Neuronal stem cell (in vitro differentiated cells): Measurements from ENCODE around the gene STUB1.
A peak's percentile ranks its signal among the peaks of the same experiment; 100 is the strongest.

Source experiments
- DNase-seq: peaks from one replicate; pipeline ENCODE4 v3.0.0-alpha.2; 2013; ENCODE audit warnings: low spot score
- H2AFZ ChIP-seq: one replicate; pipeline ENCODE4 v1.6.1; 2013; ENCODE audit warnings: mild to moderate bottlenecking, low read length, inconsistent platforms
- H2AK5ac ChIP-seq: 2 replicates; pipeline ENCODE4 v1.6.1; 2013; ENCODE audit warnings: low read depth, mild to moderate bottlenecking, inconsistent platforms, low read length, moderate library complexity, mixed read lengths
- H2BK120ac ChIP-seq: 2 replicates; pipeline ENCODE4 v1.6.1; 2013; ENCODE audit warnings: low read depth, mild to moderate bottlenecking, inconsistent platforms, low read length, moderate library complexity, mixed read lengths
- H2BK12ac ChIP-seq: one replicate; pipeline ENCODE4 v1.6.1; 2013; ENCODE audit warnings: low read length, inconsistent platforms
- H2BK15ac ChIP-seq: 2 replicates; pipeline ENCODE4 v1.6.1; 2013; ENCODE audit warnings: mild to moderate bottlenecking, low read length, inconsistent platforms, mixed read lengths
- H2BK5ac ChIP-seq: one replicate; pipeline ENCODE4 v1.6.1; 2013; ENCODE audit warnings: inconsistent platforms, mild to moderate bottlenecking, low read length, moderate library complexity
- H3K14ac ChIP-seq: one replicate; pipeline ENCODE4 v1.6.1; 2013; ENCODE audit warnings: low read length, inconsistent platforms
- H3K18ac ChIP-seq: 2 replicates; pipeline ENCODE4 v1.6.1; 2013; ENCODE audit warnings: low read length, inconsistent platforms
- H3K23ac ChIP-seq: 2 replicates; pipeline ENCODE4 v1.6.1; 2013; ENCODE audit warnings: low read depth, mild to moderate bottlenecking, mixed read lengths, low read length, inconsistent platforms; ENCODE audit not compliant: poor library complexity
- H3K27ac ChIP-seq: replicated peaks from 3 replicates; pipeline ENCODE4 v1.5.1; 2013; ENCODE audit warnings: low read length, inconsistent platforms
- H3K27me3 ChIP-seq, 3 experiments: 2 replicates each; pipeline ENCODE4 v1.6.1; 2013; ENCODE audit warnings: low read length in 3 of 3, mild to moderate bottlenecking in 2 of 3, inconsistent platforms in 1 of 3, low read depth in 1 of 3, mixed read lengths in 1 of 3, moderate library complexity in 1 of 3; ENCODE audit not compliant: control insufficient read depth in 3 of 3, insufficient read depth in 3 of 3
- H3K36me3 ChIP-seq, 2 donors: replicated peaks in 1 of 2; 2 replicates each; pipeline ENCODE4 v1.6.1; 2013; ENCODE audit warnings: low read length in 2 of 2; ENCODE audit not compliant: control insufficient read depth in 2 of 2, insufficient read depth in 2 of 2
- H3K4ac ChIP-seq: 2 replicates; pipeline ENCODE4 v1.6.1; 2013; ENCODE audit warnings: inconsistent platforms, mild to moderate bottlenecking, low read length, moderate library complexity
- H3K4me1 ChIP-seq, 2 donors: 1 replicate in 1 of 2; 2 replicates in 1 of 2; pipeline ENCODE4 v1.6.1; 2013; ENCODE audit warnings: low read length in 2 of 2, low read depth in 1 of 2; ENCODE audit not compliant: control insufficient read depth in 2 of 2, insufficient read depth in 1 of 2
- H3K4me2 ChIP-seq: one replicate; pipeline ENCODE4 v1.6.1; 2013; ENCODE audit warnings: mild to moderate bottlenecking, low read length, inconsistent platforms; ENCODE audit not compliant: insufficient read depth, poor library complexity, severe bottlenecking
- H3K4me3 ChIP-seq, 2 donors: 2 replicates each; pipeline ENCODE4 v1.5.1; 2013; ENCODE audit warnings: low read length in 2 of 2, mild to moderate bottlenecking in 2 of 2, inconsistent platforms in 1 of 2, moderate library complexity in 1 of 2
- H3K79me1 ChIP-seq: one replicate; pipeline ENCODE4 v1.6.1; 2013; ENCODE audit warnings: low read depth, mild to moderate bottlenecking, inconsistent platforms, low read length, moderate library complexity
- H3K9ac ChIP-seq: one replicate; pipeline ENCODE4 v1.6.1; 2013; ENCODE audit warnings: mild to moderate bottlenecking, low read depth, low read length, inconsistent platforms; ENCODE audit not compliant: poor library complexity
- H3K9me3 ChIP-seq, 2 donors: replicated peaks in 1 of 2; 2 replicates each; pipeline versions ENCODE3 to v1.6.1; 2013; ENCODE audit warnings: low read length in 2 of 2, mild to moderate bottlenecking in 2 of 2, inconsistent platforms in 1 of 2, low read depth in 1 of 2, mixed read lengths in 1 of 2, moderate library complexity in 1 of 2; ENCODE audit not compliant: control insufficient read depth in 2 of 2, insufficient read depth in 1 of 2
- H4K8ac ChIP-seq: one replicate; pipeline ENCODE4 v1.6.1; 2013; ENCODE audit warnings: low read depth, mild to moderate bottlenecking, inconsistent platforms, low read length, moderate library complexity
- H4K91ac ChIP-seq: one replicate; pipeline ENCODE4 v1.6.1; 2013; ENCODE audit warnings: low read length, low read depth, mild to moderate bottlenecking, inconsistent platforms; ENCODE audit not compliant: poor library complexity
- WGBS, 2 donors: extraction: QIAGEN DNeasy Blood & Tissue Kit; methylation state at CpG; one replicate each; pipeline ENCODE4 v1.1.7; 2013; ENCODE audit warnings: missing lambda C conversion rate in 2 of 2, mixed read lengths in 1 of 2; ENCODE audit not compliant: insufficient read length in 2 of 2, insufficient replicate concordance in 1 of 2; ENCODE audit errors: extremely low coverage in 2 of 2; 5-methylcytosine and 5-hydroxymethylcytosine counted together

STUB1 gene

DNA sequence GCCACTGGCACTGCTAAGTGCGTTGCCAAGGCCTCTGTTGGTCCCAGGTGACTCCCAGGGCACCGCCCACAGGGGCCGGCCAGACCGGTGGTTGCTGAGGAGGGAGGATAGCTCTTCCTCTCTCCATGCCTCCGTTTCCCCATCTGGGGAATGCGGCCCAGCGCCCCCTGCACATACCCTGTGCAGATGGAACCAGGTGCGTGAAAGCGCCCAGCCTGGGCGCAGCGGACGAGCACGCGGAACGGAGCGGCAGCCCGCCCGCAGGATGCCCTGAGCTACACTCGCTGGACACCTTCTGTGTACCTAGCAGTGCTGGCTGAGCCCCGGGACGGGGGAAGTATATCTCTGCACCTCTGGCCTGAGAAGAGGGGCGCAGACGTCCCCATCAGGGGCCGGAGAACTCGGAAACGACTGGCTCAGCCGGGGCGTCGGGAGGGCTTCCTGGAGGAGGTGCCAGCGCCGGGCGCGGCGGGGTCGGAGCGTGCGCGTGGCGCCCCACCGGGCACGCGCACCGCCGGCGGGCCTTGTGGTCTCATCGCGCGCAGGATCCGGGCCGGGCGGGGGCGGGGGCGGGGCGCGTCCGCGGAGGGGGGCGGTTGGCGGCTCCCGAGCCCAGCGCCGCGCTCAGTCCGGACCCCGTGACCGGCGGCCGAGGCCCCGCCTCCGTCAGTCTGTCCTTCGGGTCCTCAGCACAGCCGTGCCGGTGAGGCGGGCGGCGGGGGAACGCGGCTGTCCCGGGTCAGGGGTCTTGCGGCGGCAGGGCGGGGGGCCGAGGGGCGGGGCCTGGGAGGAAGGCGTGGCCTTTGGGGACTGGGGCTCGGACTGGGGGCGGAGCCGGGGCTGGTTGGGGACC lies 46.5 kb downstream of the STUB1 start, which contains the start of the genes CCDC78 and HAGHL:
CCDC78 (minus strand) TSS at position 6 of the 853 bp plus-strand sequence. CDS start 76 bp downstream, outside the sequence.
HAGHL (plus strand) TSS at position 669 of the 853 bp plus-strand sequence. CDS start 404 bp downstream, outside the sequence.
- peak within 1 kb of the TSS; percentile 82 for H2AFZ ChIP-seq
- H3K36me3 ChIP-seq: peaks cover 7 to 9% of the 10 kb centered on the region in 2 donors
- peak within 1 kb of the TSS; percentile 45 to 81 for H3K4me3 ChIP-seq
- peak within 1 kb of the TSS; percentile 99 for H2AK5ac ChIP-seq
- peak within 1 kb of the TSS; percentile 82 for H2BK5ac ChIP-seq
- H2BK120ac ChIP-seq: peak within 1 kb of the TSS; percentile 83
- H3K27me3 ChIP-seq: peaks cover 0 to 16% (median 0%) of the 10 kb centered on the region in 3 experiments
- H2BK15ac ChIP-seq: peak within 1 kb of the TSS; percentile 94
- peaks cover 12% of the 10 kb centered on the region in 2 donors for H3K4me1 ChIP-seq
- H4K91ac ChIP-seq: peak within 1 kb of the TSS; percentile 53
- peak within 1 kb of the TSS; percentile 72 for H4K8ac ChIP-seq
- peak within 1 kb of the TSS; percentile 97 for H3K4me2 ChIP-seq
- peak within 1 kb of the TSS; percentile 97 for H3K18ac ChIP-seq
- peak within 1 kb of the TSS; percentile 95 for H3K9ac ChIP-seq
- peak within 1 kb of the TSS; percentile 76 for H3K4ac ChIP-seq
- WGBS, 2 donors: no CpG with 5 or more reads among the region's 88 CpGs
- H2BK12ac ChIP-seq: peak within 1 kb of the TSS; percentile 95
- no peak for DNase-seq
- H3K9me3 ChIP-seq: no peaks in the 10 kb centered on the region
- H3K79me1 ChIP-seq: peaks cover 8% of the 10 kb centered on the region
- peak within 1 kb of the TSS; percentile 99 for H3K23ac ChIP-seq
- peak within 1 kb of the TSS; percentile 99 for H3K14ac ChIP-seq
- peak within 1 kb of the TSS; percentile 16 for H3K27ac ChIP-seq

DNA sequence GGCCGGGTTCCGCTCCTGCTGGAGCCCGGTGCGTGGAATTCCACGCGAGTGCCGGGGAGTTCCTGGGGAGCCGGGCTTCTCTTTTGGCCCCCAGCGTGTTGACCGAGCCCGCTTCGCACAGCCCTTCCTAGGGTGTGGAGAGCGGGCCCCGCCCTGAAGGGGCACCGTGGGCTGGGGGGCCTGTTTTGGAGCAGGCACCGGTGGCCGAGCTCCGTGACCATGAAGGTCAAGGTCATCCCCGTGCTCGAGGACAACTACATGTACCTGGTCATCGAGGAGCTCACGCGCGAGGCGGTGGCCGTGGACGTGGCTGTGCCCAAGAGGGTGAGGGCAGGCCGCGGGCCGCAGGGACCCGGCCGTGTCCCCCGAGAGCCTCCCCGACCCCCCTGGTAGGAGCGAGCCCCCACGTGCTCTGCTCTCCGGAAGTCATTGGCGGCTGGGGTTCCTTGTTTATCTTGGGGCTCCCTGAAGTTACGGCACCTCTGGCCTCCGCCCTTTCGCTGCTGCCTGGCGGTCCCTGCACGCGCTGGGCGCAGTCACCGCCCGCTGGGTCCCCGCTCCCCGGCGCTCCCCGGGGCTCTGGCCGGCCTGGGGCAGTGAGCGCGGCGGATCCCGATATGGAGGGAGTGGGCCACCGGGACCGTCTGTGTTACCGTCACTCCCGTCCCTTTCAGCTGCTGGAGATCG lies 47.2 kb downstream of the STUB1 start:
- Histone ChIP-seq H3K27me3 (peaks cover 0 to 16% (median 0%) of the 10 kb centered on the region in 3 experiments), H3K14ac (peak overlapping the region; percentile 99), H2AFZ (peak overlapping the region; percentile 82), H3K27ac (no peak overlapping the region), H3K79me1 (peaks cover 8% of the 10 kb centered on the region), H4K8ac (peak overlapping the region; percentile 72), H3K9me3 (no peaks in the 10 kb centered on the region), H2AK5ac (peak overlapping the region; percentile 99), H3K36me3 (peaks cover 7 to 14% of the 10 kb centered on the region in 2 donors), H3K18ac (peak overlapping the region; percentile 97), H2BK120ac (no peak overlapping the region), H3K9ac (peak overlapping the region; percentile 95), H2BK15ac (peak overlapping the region; percentile 94), H3K4me2 (peak overlapping the region; percentile 97), H3K4ac (peak overlapping the region; percentile 76), H3K23ac (peak overlapping the region; percentile 99), H2BK12ac (peak overlapping the region; percentile 95), H3K4me3 (peak overlapping the region; percentile 45 to 81), H4K91ac (no peak overlapping the region), H3K4me1 (peaks cover 5 to 11% of the 10 kb centered on the region in 2 donors), H2BK5ac (peak overlapping the region; percentile 82)
- no CpG with 5 or more reads among the region's 61 CpGs for WGBS, 2 donors
- DNase-seq: no peak

GRCh38 chr16:728131-728889 lies 48.1 kb downstream of the STUB1 start:
- no peak for DNase-seq
- no CpG with 5 or more reads among the region's 80 CpGs for WGBS, 2 donors
- peak overlapping the region; percentile 69 for H2AFZ ChIP-seq

More at GRCh38 chr16:728131-728889, 48.1 kb downstream of the STUB1 start:
- H3K23ac ChIP-seq: peak overlapping the region; percentile 96
- peaks cover 8 to 19% of the 10 kb centered on the region in 2 donors for H3K36me3 ChIP-seq
- peak overlapping the region; percentile 45 to 77 for H3K4me3 ChIP-seq
- peak overlapping the region; percentile 16 for H2BK15ac ChIP-seq
- no peaks in the 10 kb centered on the region for H3K9me3 ChIP-seq
- no peak overlapping the region for H4K91ac ChIP-seq
- peak overlapping the region; percentile 93 for H3K18ac ChIP-seq
- H3K4me2 ChIP-seq: peak overlapping the region; percentile 97
- no peak overlapping the region for H3K4ac ChIP-seq
- H3K14ac ChIP-seq: peak overlapping the region; percentile 56
- H3K9ac ChIP-seq: peak overlapping the region; percentile 90
- peak overlapping the region; percentile 99 for H2AK5ac ChIP-seq
- no peak overlapping the region for H2BK120ac ChIP-seq
- peak overlapping the region; percentile 90 for H2BK12ac ChIP-seq
- H3K27me3 ChIP-seq: peaks cover 0 to 16% (median 0%) of the 10 kb centered on the region in 3 experiments
- H4K8ac ChIP-seq: no peak overlapping the region
- peaks cover 5 to 11% of the 10 kb centered on the region in 2 donors for H3K4me1 ChIP-seq
- peaks cover 3% of the 10 kb centered on the region for H3K79me1 ChIP-seq
- H3K27ac ChIP-seq: no peak overlapping the region
- H2BK5ac ChIP-seq: no peak overlapping the region
